ENCODE results near the gene SEC24D.

DNA sequence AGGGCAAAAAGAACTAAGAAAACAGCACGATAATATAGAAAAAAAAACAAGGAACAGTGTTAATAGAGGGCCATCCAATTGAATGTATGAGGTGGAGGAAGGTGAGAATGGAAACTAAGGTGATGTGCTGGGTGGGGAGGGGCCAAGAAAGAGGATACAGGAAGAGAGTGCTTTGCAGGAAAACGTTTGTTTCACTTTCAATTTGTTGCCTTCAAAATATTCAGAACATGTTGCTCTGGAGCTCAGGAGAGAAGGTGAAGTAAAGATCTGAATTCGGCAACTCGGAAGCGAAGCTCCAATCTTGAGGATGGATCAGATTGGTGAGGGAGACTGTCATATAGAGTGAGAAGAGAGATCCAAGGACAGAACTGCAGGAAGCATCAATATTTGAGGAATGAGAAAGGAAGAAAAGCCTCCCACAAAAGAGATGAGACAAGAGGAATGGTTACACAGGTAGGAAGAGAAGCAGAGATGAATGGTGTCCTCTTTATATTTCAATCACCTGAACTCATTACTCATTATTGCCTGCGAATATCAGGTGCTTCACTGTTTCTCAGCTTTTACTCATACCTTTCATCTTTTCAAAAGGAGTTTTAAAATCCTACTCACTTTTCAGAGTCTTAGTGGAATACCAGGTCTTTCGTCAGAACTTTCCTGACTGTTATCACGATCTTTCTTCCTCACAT is 14.7 kb upstream of the SEC24D start:
- TF ChIP-seq, protein P1, sequence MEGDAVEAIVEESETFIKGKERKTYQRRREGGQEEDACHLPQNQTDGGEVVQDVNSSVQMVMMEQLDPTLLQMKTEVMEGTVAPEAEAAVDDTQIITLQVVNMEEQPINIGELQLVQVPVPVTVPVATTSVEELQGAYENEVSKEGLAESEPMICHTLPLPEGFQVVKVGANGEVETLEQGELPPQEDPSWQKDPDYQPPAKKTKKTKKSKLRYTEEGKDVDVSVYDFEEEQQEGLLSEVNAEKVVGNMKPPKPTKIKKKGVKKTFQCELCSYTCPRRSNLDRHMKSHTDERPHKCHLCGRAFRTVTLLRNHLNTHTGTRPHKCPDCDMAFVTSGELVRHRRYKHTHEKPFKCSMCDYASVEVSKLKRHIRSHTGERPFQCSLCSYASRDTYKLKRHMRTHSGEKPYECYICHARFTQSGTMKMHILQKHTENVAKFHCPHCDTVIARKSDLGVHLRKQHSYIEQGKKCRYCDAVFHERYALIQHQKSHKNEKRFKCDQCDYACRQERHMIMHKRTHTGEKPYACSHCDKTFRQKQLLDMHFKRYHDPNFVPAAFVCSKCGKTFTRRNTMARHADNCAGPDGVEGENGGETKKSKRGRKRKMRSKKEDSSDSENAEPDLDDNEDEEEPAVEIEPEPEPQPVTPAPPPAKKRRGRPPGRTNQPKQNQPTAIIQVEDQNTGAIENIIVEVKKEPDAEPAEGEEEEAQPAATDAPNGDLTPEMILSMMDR (IDR thresholded peaks at IDR 0.05; ENCODE audit: low read depth, low read length, poor library complexity, severe bottlenecking), result no peak
- no peak for TF ChIP-seq EZH2phosphoT487 (IDR thresholded peaks at IDR 0.05; ENCODE audit: borderline replicate concordance, low read length)

All from DOHH2 (cell line).